ENCODE data around the gene CD55. TPM values are rescaled to one million over a fixed set of nuclear protein-coding genes. Genes with fewer than 3 reads are reported as not detected.
A peak's percentile ranks its signal among the peaks of the same experiment; 100 is the strongest.

CD55 gene
- total and polyA plus RNA-seq, 8 donors = 8.1 to 25.7 (median 15.7) TPM

DNA sequence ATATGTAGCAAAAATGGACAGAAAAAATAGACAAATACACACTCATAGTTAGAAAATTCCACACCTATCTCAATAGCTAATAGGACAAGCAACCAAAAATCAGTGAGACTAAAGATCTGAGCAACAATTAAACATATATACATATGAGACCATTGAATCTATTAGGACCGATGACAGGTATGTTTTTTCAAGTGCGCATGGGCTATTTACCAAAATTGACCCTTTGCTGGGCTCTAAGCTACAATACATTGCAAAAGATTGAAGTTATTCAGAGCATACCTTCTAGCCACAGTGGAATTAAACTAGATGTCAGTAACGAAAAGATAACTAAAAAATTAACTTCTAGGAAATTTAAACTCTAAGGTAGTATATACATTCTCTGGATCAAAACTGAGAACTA is 13.7 kb downstream of the CD55 start:
- 93 to 95% methylated on average over 3 of the region's 3 CpGs for WGBS, 2 donors
- no peak for DNase-seq
- Histone ChIP-seq H3K4me1 (no peaks in the 10 kb centered on the region), H3K36me3 (peaks cover 0 to 19% (median 0%) of the 10 kb centered on the region in 3 donors), H3K9me3 (no peaks in the 10 kb centered on the region), H3K4me3 (no peak overlapping the region), H3K27me3 (no peaks in the 10 kb centered on the region), H3K27ac (no peak overlapping the region)
- TF ChIP-seq, protein P1, sequence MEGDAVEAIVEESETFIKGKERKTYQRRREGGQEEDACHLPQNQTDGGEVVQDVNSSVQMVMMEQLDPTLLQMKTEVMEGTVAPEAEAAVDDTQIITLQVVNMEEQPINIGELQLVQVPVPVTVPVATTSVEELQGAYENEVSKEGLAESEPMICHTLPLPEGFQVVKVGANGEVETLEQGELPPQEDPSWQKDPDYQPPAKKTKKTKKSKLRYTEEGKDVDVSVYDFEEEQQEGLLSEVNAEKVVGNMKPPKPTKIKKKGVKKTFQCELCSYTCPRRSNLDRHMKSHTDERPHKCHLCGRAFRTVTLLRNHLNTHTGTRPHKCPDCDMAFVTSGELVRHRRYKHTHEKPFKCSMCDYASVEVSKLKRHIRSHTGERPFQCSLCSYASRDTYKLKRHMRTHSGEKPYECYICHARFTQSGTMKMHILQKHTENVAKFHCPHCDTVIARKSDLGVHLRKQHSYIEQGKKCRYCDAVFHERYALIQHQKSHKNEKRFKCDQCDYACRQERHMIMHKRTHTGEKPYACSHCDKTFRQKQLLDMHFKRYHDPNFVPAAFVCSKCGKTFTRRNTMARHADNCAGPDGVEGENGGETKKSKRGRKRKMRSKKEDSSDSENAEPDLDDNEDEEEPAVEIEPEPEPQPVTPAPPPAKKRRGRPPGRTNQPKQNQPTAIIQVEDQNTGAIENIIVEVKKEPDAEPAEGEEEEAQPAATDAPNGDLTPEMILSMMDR (IDR thresholded peaks at IDR 0.05) = no peak
- intact Hi-C loops (cut with DNase I) = no loop called here
- no peak for ATAC-seq
- no peak for FAIRE-seq

DNA sequence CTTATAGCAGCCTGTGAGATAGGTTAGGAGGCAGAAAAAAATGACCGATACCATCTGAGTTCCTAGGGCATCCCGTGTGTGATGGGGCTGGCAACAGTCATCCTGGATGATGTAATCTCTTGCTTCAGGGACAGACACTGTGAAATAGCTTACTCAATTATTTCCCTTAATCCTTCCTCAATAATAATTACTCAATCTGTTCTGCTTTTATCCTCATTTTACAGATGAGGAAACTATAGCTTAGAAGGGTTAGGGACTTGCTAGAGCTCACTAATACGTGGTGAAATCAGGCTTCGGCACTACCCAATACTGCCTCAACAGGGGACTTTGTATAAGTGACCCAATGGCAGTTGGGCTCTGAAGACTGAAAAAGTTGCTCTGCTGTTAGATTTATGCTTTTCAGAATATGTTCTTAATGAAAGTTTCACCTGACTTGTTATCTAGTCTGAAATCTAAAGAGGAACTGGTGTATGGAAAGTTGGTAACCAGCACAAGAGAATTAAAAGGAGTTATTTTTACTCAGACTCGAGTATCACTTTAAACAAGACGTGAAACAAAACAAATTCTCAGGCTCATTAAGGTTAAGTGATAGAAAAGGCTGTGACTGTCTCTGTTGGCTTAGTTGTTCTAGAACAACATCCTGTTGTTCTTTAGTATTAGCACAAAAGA is 14.4 kb downstream of the CD55 start:
- Histone ChIP-seq H3K36me3 (peaks cover 0 to 19% (median 0%) of the 10 kb centered on the region in 3 donors), H3K9me3 (no peaks in the 10 kb centered on the region), H3K4me1 (no peaks in the 10 kb centered on the region), H3K27ac (peak overlapping the region in 1 of 4 donors; percentile 24), H3K27me3 (no peaks in the 10 kb centered on the region), H3K4me3 (no peak overlapping the region)
- TF ChIP-seq, protein P1 (IDR thresholded peaks at IDR 0.05) = no peak
- WGBS, 2 donors = 85 to 87% methylated on average over 6 of the region's 6 CpGs
- DNase-seq = no peak
- ATAC-seq = peak in 3 of 4 donors; percentile 43 to 66 (median 51)
- intact Hi-C loops (cut with DNase I) = no loop called here
- FAIRE-seq = no peak

DNA sequence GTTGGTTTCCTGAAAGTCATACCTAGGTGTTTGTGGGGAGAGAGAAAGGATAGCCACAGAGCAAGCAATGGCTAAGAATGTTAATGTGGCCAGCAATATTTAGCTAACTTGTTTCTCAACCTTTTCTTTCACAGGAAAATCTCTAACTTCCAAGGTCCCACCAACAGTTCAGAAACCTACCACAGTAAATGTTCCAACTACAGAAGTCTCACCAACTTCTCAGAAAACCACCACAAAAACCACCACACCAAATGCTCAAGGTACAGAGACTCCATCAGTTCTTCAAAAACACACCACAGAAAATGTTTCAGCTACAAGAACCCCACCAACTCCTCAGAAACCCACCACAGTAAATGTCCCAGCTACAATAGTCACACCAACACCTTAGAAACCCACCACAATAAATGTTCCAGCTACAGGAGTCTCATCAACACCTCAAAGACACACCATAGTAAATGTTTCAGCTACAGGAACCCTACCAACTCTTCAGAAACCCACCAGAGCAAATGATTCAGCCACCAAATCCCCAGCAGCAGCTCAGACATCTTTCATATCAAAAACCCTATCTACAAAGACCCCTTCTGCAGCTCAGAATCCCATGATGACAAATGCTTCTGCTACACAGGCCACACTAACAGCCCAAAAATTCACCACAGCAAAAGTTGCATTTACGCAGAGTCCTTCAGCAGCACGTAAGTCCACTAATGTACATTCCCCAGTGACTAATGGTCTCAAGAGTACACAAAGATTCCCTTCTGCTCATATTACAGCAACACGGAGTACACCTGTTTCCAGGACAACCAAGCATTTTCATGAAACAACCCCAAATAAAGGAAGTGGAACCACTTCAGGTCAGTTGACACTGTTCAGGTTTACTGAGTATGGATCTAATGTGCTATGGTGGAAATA is 15.3 kb downstream of the CD55 start:
- peak in 3 of 4 donors; percentile 39 to 76 (median 71) for ATAC-seq
- 52 to 54% methylated on average over 3 of the region's 3 CpGs for WGBS, 2 donors
- FAIRE-seq = no peak
- TF ChIP-seq, protein P1 (IDR thresholded peaks at IDR 0.05) = no peak
- intact Hi-C loops (cut with DNase I) = no loop called here
- DNase-seq = no peak
- Histone ChIP-seq H3K27me3 (no peaks in the 10 kb centered on the region), H3K36me3 (peaks cover 0 to 11% (median 0%) of the 10 kb centered on the region in 3 donors), H3K9me3 (no peaks in the 10 kb centered on the region), H3K27ac (peak overlapping the region in 1 of 4 donors; percentile 24), H3K4me3 (no peak overlapping the region), H3K4me1 (no peaks in the 10 kb centered on the region)

DNA sequence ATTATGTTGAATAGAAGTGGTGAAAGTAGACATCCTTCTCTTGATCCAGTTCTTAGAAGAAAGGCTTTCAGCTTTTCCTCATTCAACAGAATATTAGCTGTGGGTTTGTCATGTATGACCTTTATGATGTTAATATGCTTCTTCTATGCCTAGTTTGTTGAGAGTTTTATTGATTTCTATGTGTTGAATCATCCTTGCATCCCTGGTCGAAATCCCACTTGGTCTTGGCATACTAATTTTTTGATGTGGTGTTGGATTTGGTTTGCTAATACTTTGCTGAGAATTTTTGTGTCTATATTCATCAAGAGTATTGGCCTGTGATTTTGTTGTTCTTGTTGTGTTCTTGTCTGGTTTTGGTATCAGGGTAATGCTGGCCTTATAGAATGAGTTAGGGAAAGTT is 20.9 kb downstream of the CD55 start:
- WGBS, 2 donors = 88 to 92% methylated on average over 1 of the region's 1 CpG
- H3K27ac ChIP-seq = no peak overlapping the region
- TF ChIP-seq, protein P1 (IDR thresholded peaks at IDR 0.05) = no peak
- no peak overlapping the region for H3K4me3 ChIP-seq
- H3K4me1 ChIP-seq = no peaks in the 10 kb centered on the region
- intact Hi-C loops (cut with DNase I) = no loop called here
- DNase-seq (no peak), FAIRE-seq (no peak), ATAC-seq (no peak)
- H3K36me3 ChIP-seq = peaks cover 0 to 4% (median 0%) of the 10 kb centered on the region in 3 donors
- no peaks in the 10 kb centered on the region for H3K27me3 ChIP-seq
- no peaks in the 10 kb centered on the region for H3K9me3 ChIP-seq

All from pancreas (tissue), 10 donors.